ENCODE data around the gene UVRAG.
A peak's percentile ranks its signal among the peaks of the same experiment; 100 is the strongest.
"Not testable (repeated sequence)": the region's sequence is repeated elsewhere in the genome, so short reads cannot be mapped to it uniquely, and the experiment has no call there.

Gene UVRAG

GRCh38 chr11:76026862-76027261, 211.9 kb downstream of the UVRAG start:
- DNase-seq (ENCODE audit: low spot score), result no peak

GRCh38 chr11:76030286-76030685, 215.3 kb downstream of the UVRAG start:
- DNase-seq (ENCODE audit: low spot score), result no peak

- DNase-seq (ENCODE audit: low spot score), result no peak
These were observed 216.1 kb downstream of the UVRAG start for GRCh38 chr11:76030968-76031590.

GRCh38 chr11:76033699-76034098, 218.7 kb downstream of the UVRAG start:
- no peak for DNase-seq (ENCODE audit: low spot score)

- DNase-seq (ENCODE audit: low spot score), result no peak
These were observed 220.0 kb downstream of the UVRAG start for GRCh38 chr11:76035020-76035419.

GRCh38 chr11:76038608-76039007, 223.6 kb downstream of the UVRAG start:
- DNase-seq (ENCODE audit: low spot score), result no peak

GRCh38 chr11:76041208-76041607, 226.2 kb downstream of the UVRAG start:
- DNase-seq (ENCODE audit: low spot score), result no peak

- no peak for DNase-seq (ENCODE audit: low spot score)
These were observed 229.8 kb downstream of the UVRAG start for GRCh38 chr11:76044750-76045320.

GRCh38 chr11:76047231-76047630, 232.2 kb downstream of the UVRAG start:
- DNase-seq (ENCODE audit: low spot score), result no peak

GRCh38 chr11:76047766-76048165, 232.8 kb downstream of the UVRAG start:
- no peak for DNase-seq (ENCODE audit: low spot score)

GRCh38 chr11:76048763-76049162, 233.8 kb downstream of the UVRAG start:
- no peak for DNase-seq (ENCODE audit: low spot score)

GRCh38 chr11:76049511-76049910, 234.5 kb downstream of the UVRAG start:
- DNase-seq (ENCODE audit: low spot score), result no peak

GRCh38 chr11:76051937-76052336, 236.9 kb downstream of the UVRAG start:
- DNase-seq (ENCODE audit: low spot score), result no peak

GRCh38 chr11:76054330-76054729, 239.3 kb downstream of the UVRAG start:
- DNase-seq (ENCODE audit: low spot score), result no peak

- no peak for DNase-seq (ENCODE audit: low spot score)
These were observed 241.9 kb downstream of the UVRAG start for GRCh38 chr11:76056876-76057275.

GRCh38 chr11:76060475-76061036, 245.5 kb downstream of the UVRAG start:
- DNase-seq (ENCODE audit: low spot score), result not testable (repeated sequence)

GRCh38 chr11:76062733-76063132, 247.7 kb downstream of the UVRAG start:
- DNase-seq (ENCODE audit: low spot score), result no peak

- no peak for DNase-seq (ENCODE audit: low spot score)
These were observed 249.2 kb downstream of the UVRAG start for GRCh38 chr11:76064192-76064591.

GRCh38 chr11:76067099-76067498, 252.1 kb downstream of the UVRAG start:
- DNase-seq (ENCODE audit: low spot score), result no peak

- DNase-seq (ENCODE audit: low spot score), result no peak
These were observed 254.0 kb downstream of the UVRAG start for GRCh38 chr11:76069001-76069400.

GRCh38 chr11:76071090-76071489, 256.1 kb downstream of the UVRAG start:
- DNase-seq (ENCODE audit: low spot score), result no peak

GRCh38 chr11:76073724-76074123, 258.7 kb downstream of the UVRAG start:
- no peak for DNase-seq (ENCODE audit: low spot score)

GRCh38 chr11:76074148-76075095, 259.4 kb downstream of the UVRAG start:
- DNase-seq (ENCODE audit: low spot score), result peak; percentile 21

Data from hepatic stellate cell (primary cell).